Measurements from ENCODE around the gene GSTM2.

GRCh38 chr1:109716570-109717090, 48.8 kb downstream of the GSTM2 start:
- no peak for TF ChIP-seq CTCF (IDR thresholded peaks at IDR 0.05; ENCODE audit: low read depth, low read length, poor library complexity, severe bottlenecking)
- no peak for TF ChIP-seq EZH2phosphoT487 (IDR thresholded peaks at IDR 0.05; ENCODE audit: borderline replicate concordance, low read length)

Data from DOHH2 (cell line).